ENCODE data around the gene KHDC4. TPM values are rescaled to one million over a fixed set of nuclear protein-coding genes. Genes with fewer than 3 reads are reported as not detected.

Gene KHDC4
- total RNA-seq, 2 experiments from 2014 or later, result 56.6 to 60.8 TPM

DNA sequence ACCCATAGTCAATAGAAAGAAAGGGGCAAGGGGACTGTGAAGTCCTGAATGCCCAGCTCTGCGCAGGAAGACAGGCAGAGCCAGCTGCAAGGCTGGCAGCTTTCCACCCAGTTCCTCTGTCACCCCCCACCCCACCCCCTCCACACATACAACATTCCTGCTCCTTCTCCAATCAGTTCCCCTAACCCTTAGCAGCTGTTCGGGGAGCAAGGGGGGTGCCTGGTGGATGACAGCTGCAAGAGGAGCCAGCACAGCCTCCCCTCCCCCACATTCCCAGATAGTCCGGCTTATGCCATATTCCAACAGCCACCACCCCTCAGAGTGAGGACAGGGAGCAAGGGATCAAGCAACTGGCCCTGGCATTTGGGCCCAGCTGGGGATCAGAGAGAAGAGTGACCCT lies 34.5 kb upstream of the KHDC4 start:
- Histone ChIP-seq H3K4me1 (ENCODE audit: insufficient read depth, low read length) (peaks cover 85% of the 10 kb centered on the region), H3K27me3 (ENCODE audit: control insufficient read depth in 1 of 2, insufficient read depth in 2 of 2, low read length in 2 of 2) (no peaks in the 10 kb centered on the region), H3K36me3 (ENCODE audit: insufficient read depth, low read length) (peaks cover 74% of the 10 kb centered on the region), H3K27ac (ENCODE audit: low read depth in 1 of 2, low read length in 2 of 2) (peak overlapping the region; percentile 59 to 82), H3K9me3 (ENCODE audit: control insufficient read depth in 1 of 2, insufficient read depth in 1 of 2, low read length in 2 of 2) (no peaks in the 10 kb centered on the region), H3K4me3 (ENCODE audit: low read length) (no peak overlapping the region)
- ATAC-seq (ENCODE audit: poor library complexity) (no peak), DNase-seq (no peak)
- Mint-ChIP-seq H3K4me1 (ENCODE audit: low read depth) (peaks cover 69% of the 10 kb centered on the region), H3K27ac (peak overlapping the region; percentile 86), H3K27me3 (no peaks in the 10 kb centered on the region), H3K9me3 (no peaks in the 10 kb centered on the region), H3K4me3 (peak overlapping the region; percentile 63), H3K36me3 (ENCODE audit: low read depth) (peaks cover 93% of the 10 kb centered on the region)
- intact Hi-C loops (cut with DNase I, micrococcal nuclease), result no loop called here
- ChIA-PET CTCF (interaction anchor here (0.6 to 2.6 kb wide), 4 partner anchors 8 to 21 kb away, joined by 3 to 10 read pairs (median 4); partner anchors contain the start of gene ARHGEF2), POLR2A (interaction anchor here (0.6 to 5.0 kb wide), 5 partner anchors 8 to 37 kb away, joined by 3 to 96 read pairs (median 7); partner anchors contain the start of genes ARHGEF2 and KHDC4)
- TF ChIP-seq, protein P1, sequence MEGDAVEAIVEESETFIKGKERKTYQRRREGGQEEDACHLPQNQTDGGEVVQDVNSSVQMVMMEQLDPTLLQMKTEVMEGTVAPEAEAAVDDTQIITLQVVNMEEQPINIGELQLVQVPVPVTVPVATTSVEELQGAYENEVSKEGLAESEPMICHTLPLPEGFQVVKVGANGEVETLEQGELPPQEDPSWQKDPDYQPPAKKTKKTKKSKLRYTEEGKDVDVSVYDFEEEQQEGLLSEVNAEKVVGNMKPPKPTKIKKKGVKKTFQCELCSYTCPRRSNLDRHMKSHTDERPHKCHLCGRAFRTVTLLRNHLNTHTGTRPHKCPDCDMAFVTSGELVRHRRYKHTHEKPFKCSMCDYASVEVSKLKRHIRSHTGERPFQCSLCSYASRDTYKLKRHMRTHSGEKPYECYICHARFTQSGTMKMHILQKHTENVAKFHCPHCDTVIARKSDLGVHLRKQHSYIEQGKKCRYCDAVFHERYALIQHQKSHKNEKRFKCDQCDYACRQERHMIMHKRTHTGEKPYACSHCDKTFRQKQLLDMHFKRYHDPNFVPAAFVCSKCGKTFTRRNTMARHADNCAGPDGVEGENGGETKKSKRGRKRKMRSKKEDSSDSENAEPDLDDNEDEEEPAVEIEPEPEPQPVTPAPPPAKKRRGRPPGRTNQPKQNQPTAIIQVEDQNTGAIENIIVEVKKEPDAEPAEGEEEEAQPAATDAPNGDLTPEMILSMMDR (IDR thresholded peaks at IDR 0.05), result no peak

DNA sequence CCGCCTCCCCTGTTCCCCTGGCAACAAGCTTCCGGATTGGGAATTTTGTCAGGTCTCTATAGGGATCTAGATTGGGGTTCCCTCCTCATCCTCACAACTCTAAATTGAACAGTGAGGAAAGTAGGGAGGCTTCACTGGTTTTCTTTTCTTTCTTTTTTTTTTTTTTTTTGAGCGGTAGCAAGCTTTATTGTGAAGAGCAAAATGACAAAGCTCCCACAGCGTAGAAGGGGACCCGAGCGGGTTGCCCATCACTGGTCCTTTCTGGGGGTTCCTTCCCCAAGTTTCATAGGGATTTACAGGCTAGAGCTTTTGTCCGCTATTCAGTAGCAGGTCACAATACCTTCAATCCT lies 33.8 kb upstream of the KHDC4 start:
- Histone ChIP-seq H3K36me3 (ENCODE audit: insufficient read depth, low read length) (peaks cover 79% of the 10 kb centered on the region), H3K9me3 (ENCODE audit: control insufficient read depth in 1 of 2, insufficient read depth in 1 of 2, low read length in 2 of 2) (no peaks in the 10 kb centered on the region), H3K27me3 (ENCODE audit: control insufficient read depth in 1 of 2, insufficient read depth in 2 of 2, low read length in 2 of 2) (no peaks in the 10 kb centered on the region), H3K4me1 (ENCODE audit: insufficient read depth, low read length) (peaks cover 81% of the 10 kb centered on the region), H3K27ac (ENCODE audit: low read depth in 1 of 2, low read length in 2 of 2) (peak overlapping the region; percentile 59 to 82), H3K4me3 (ENCODE audit: low read length) (peak overlapping the region; percentile 3)
- Mint-ChIP-seq H3K4me1 (ENCODE audit: low read depth) (peaks cover 63% of the 10 kb centered on the region), H3K27me3 (no peaks in the 10 kb centered on the region), H3K36me3 (ENCODE audit: low read depth) (peaks cover 87% of the 10 kb centered on the region), H3K4me3 (peak overlapping the region; percentile 81), H3K9me3 (no peaks in the 10 kb centered on the region), H3K27ac (peak overlapping the region; percentile 86)
- intact Hi-C loops (cut with DNase I, micrococcal nuclease), result no loop called here
- DNase-seq (no peak), ATAC-seq (ENCODE audit: poor library complexity) (no peak)
- ChIA-PET POLR2A (interaction anchor here (0.6 to 5.0 kb wide), 8 partner anchors 9 to 36 kb away, joined by 3 to 96 read pairs (median 6); partner anchors contain the start of genes ARHGEF2 and KHDC4), CTCF (interaction anchor here (0.6 to 2.6 kb wide), 6 partner anchors 8 to 30 kb away, joined by 3 to 10 read pairs (median 4); partner anchors contain the start of gene ARHGEF2)
- TF ChIP-seq, protein P1 (IDR thresholded peaks at IDR 0.05), result no peak

DNA sequence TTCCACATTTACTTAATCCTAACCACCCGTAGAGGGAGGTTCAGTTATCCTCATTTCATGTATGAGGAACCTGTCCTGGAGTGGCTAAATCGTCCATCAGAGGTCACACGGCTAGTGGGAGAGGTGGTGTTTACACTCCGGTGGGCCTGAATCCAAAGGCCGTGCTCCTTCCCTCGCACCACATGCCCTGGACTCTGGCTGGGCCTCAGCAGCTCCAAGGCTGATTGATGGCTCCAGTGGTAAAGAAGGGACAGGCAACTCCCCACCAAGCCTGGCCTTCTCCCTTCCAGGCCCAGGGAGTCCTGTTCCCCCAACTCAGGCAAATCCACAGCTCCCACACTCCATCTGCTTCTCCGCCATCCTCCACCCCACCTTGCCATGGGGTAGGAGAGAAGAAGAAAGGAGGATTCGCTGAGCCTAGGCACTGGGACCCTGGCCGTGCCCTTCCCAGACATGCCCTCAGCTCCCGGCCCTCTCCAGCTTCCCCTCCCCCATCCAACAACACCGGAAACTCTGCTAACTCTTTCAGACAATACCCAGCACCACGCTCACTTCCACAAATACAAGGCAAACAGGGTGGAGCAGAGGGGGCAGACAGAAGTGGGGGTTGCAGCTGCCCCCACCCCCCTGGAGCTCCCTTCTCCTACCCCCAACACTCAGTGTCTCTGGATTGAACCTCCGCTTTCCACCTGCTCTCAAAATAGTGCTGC lies 33.3 kb upstream of the KHDC4 start:
- POLR2A ChIA-PET, result interaction anchor here (0.8 to 5.0 kb wide), 10 partner anchors 9 to 34 kb away, joined by 3 to 96 read pairs (median 5); partner anchors contain the start of genes ARHGEF2 and KHDC4
- CTCF ChIA-PET, result interaction anchor here (0.6 to 2.6 kb wide), 6 partner anchors 9 to 29 kb away, joined by 3 to 10 read pairs (median 4); partner anchors contain the start of gene ARHGEF2
- Histone ChIP-seq H3K27me3 (ENCODE audit: control insufficient read depth in 1 of 2, insufficient read depth in 2 of 2, low read length in 2 of 2) (no peaks in the 10 kb centered on the region), H3K4me3 (ENCODE audit: low read length) (peak overlapping the region; percentile 3), H3K36me3 (ENCODE audit: insufficient read depth, low read length) (peaks cover 84% of the 10 kb centered on the region), H3K4me1 (ENCODE audit: insufficient read depth, low read length) (peaks cover 81% of the 10 kb centered on the region), H3K9me3 (ENCODE audit: control insufficient read depth in 1 of 2, insufficient read depth in 1 of 2, low read length in 2 of 2) (no peaks in the 10 kb centered on the region), H3K27ac (ENCODE audit: low read depth in 1 of 2, low read length in 2 of 2) (peak overlapping the region; percentile 59 to 82)
- no peaks in the 10 kb centered on the region for H3K27me3 Mint-ChIP-seq
- TF ChIP-seq, protein P1 (IDR thresholded peaks at IDR 0.05), result no peak
- intact Hi-C loops (cut with DNase I, micrococcal nuclease), result loop anchor here (2.0 kb wide), 2 partner anchors 13 to 21 kb away; no protein-coding TSS in a partner anchor
- ATAC-seq (ENCODE audit: poor library complexity) (peak; percentile 74), DNase-seq (peak in 8 of 14 experiments; percentile 26 to 56 (median 42))
- H3K4me1 Mint-ChIP-seq (ENCODE audit: low read depth), result peaks cover 58% of the 10 kb centered on the region
- no peaks in the 10 kb centered on the region for H3K9me3 Mint-ChIP-seq
- H3K27ac Mint-ChIP-seq, result peak overlapping the region; percentile 86
- H3K4me3 Mint-ChIP-seq, result peak overlapping the region; percentile 81
- H3K36me3 Mint-ChIP-seq (ENCODE audit: low read depth), result peaks cover 87% of the 10 kb centered on the region
